SK-N-SH (cell line): Measurements from ENCODE around the gene ZBTB5. TPM values are rescaled to one million over a fixed set of nuclear protein-coding genes. Genes with fewer than 3 reads are reported as not detected.

Experiments used
- CTCF ChIA-PET: fragments of 300-600, 350-600 bp; formaldehyde crosslinking; extraction: SDS; loops from one replicate; lab custom pipeline; 2021; lab: Yijun Ruan, JAX
- POLR2A ChIA-PET: fragments of 350-600 bp; sonication (Branson Sonifier 250); formaldehyde crosslinking; extraction: SDS; loops from one replicate; lab custom pipeline; 2020; ENCODE audit warnings: antibody characterized with exemption, inconsistent platforms; lab: Yijun Ruan, JAX
- DNase-seq: peaks from one replicate; pipeline ENCODE4 v3.0.0; 2012
- H2AFZ ChIP-seq: fragments of 200-600 bp; sonication (generic); 2 replicates; pipeline ENCODE4 v1.8.1; 2016; ENCODE audit warnings: antibody characterized with exemption, mild to moderate bottlenecking, low read depth
- H3F3A ChIP-seq: fragments of 200-600 bp; sonication (generic); replicated peaks from 2 replicates; pipeline ENCODE3; 2016; ENCODE audit warnings: antibody characterized with exemption, mild to moderate bottlenecking; ENCODE audit not compliant: insufficient read depth
- H3K27ac ChIP-seq, 2 experiments: fragments of 200-500 bp in 1 of 2; fragments of 200-600 bp in 1 of 2; sonication (Bioruptor generic) in 1 of 2; sonication (generic), shearing (Covaris generic) in 1 of 2; 2 replicates each; pipeline versions ENCODE4 v1.5.1 to v1.6.1; 2014 to 2016; ENCODE audit warnings: low read depth in 2 of 2, inconsistent platforms in 1 of 2, low read length in 1 of 2, mild to moderate bottlenecking in 1 of 2, mixed read lengths in 1 of 2
- H3K27me3 ChIP-seq: fragments of 200-600 bp; sonication (generic), shearing (Covaris generic); 2 replicates; pipeline ENCODE4 v1.6.1; 2016; ENCODE audit warnings: mixed run types; ENCODE audit not compliant: insufficient read depth
- H3K36me3 ChIP-seq, 2 experiments: fragments of 200-500 bp in 1 of 2; fragments of 200-600 bp in 1 of 2; sonication (Bioruptor generic) in 1 of 2; sonication (generic) in 1 of 2; replicated peaks in 1 of 2; 2 replicates each; pipeline versions ENCODE3 to v1.5.1; 2014 to 2016; ENCODE audit warnings: low read length in 1 of 2, mild to moderate bottlenecking in 1 of 2; ENCODE audit not compliant: insufficient read depth in 2 of 2, control insufficient read depth in 1 of 2
- H3K4me1 ChIP-seq, 2 experiments: fragments of 200-500 bp in 1 of 2; fragments of 200-600 bp in 1 of 2; sonication (Bioruptor generic) in 1 of 2; sonication (generic), shearing (Covaris generic) in 1 of 2; 2 replicates each; pipeline versions ENCODE4 v1.5.1 to v1.6.1; 2014 to 2016; ENCODE audit warnings: low read depth in 1 of 2, low read length in 1 of 2, mixed run types in 1 of 2; ENCODE audit not compliant: insufficient read depth in 2 of 2, control insufficient read depth in 1 of 2
- H3K4me2 ChIP-seq: fragments of 200-600 bp; sonication (generic), shearing (Covaris generic); 2 replicates; pipeline ENCODE4 v1.6.1; 2017; ENCODE audit warnings: mixed run types
- H3K4me3 ChIP-seq, 2 experiments: fragments of 200-500 bp in 1 of 2; fragments of 200-600 bp in 1 of 2; sonication (Bioruptor generic) in 1 of 2; sonication (generic), shearing (Covaris generic) in 1 of 2; 2 replicates each; pipeline versions ENCODE4 v1.5.1 to v1.8.1; 2014 to 2016; ENCODE audit warnings: low read depth in 2 of 2, inconsistent platforms in 1 of 2, low read length in 1 of 2, mild to moderate bottlenecking in 1 of 2, mixed read lengths in 1 of 2, moderate library complexity in 1 of 2
- H3K79me2 ChIP-seq: fragments of 200-600 bp; sonication (generic); 2 replicates; pipeline ENCODE4 v1.8.1; 2017; ENCODE audit warnings: mild to moderate bottlenecking; ENCODE audit not compliant: insufficient read depth
- H3K9ac ChIP-seq: fragments of 200-600 bp; sonication (generic); 2 replicates; pipeline ENCODE4 v1.6.1; 2017; ENCODE audit warnings: mixed run types
- H3K9me2 ChIP-seq: fragments of 200-600 bp; sonication (generic); 2 replicates; pipeline ENCODE4 v1.6.1; 2017; ENCODE audit warnings: mixed run types
- H3K9me3 ChIP-seq: fragments of 200-600 bp; sonication (generic); 2 replicates; pipeline ENCODE4 v1.6.1; 2017; ENCODE audit warnings: mixed run types, mild to moderate bottlenecking, moderate library complexity
- H4K20me1 ChIP-seq: fragments of 200-600 bp; sonication (generic); 2 replicates; pipeline ENCODE4 v1.6.1; 2017; ENCODE audit warnings: mild to moderate bottlenecking, mixed run types; ENCODE audit not compliant: insufficient read depth
- CHD2 ChIP-seq: fragments of 150-350 bp; IDR thresholded peaks from 2 replicates; pipeline ENCODE4 v1.6.1; 2018; ENCODE audit warnings: low read length; ENCODE audit not compliant: partially characterized antibody
- EP300 ChIP-seq, 2 experiments: IDR thresholded peaks; 2 replicates each; pipeline versions ENCODE4 v1.4.0 to v1.6.1; 2012; ENCODE audit warnings: borderline replicate concordance in 1 of 2, low read depth in 1 of 2, low read length in 1 of 2
- FOXM1 ChIP-seq: IDR thresholded peaks from 2 replicates; pipeline ENCODE4 v1.4.0; 2012; ENCODE audit warnings: low read depth, mild to moderate bottlenecking
- GABPA ChIP-seq: IDR thresholded peaks from 2 replicates; pipeline ENCODE4 v1.4.0; 2012; ENCODE audit warnings: low read depth, mild to moderate bottlenecking
- MXI1 ChIP-seq: IDR thresholded peaks from 2 replicates; pipeline ENCODE4 v1.6.1; 2012; ENCODE audit warnings: mild to moderate bottlenecking, low read depth, low read length, improper control_type of control experiment
- POLR2AphosphoS5 ChIP-seq: IDR thresholded peaks from 2 replicates; pipeline ENCODE4 v1.6.1; 2012; ENCODE audit warnings: low read depth, low read length
- RCOR1 ChIP-seq: fragments of 150-350 bp; IDR thresholded peaks from 2 replicates; pipeline ENCODE4 v1.6.1; 2017; ENCODE audit warnings: antibody characterized with exemption, low read length
- RFX5 ChIP-seq: IDR thresholded peaks from 2 replicates; pipeline ENCODE4 v1.6.1; 2012; ENCODE audit warnings: mild to moderate bottlenecking, improper control_type of control experiment, low read length
- TCF12 ChIP-seq: IDR thresholded peaks from 2 replicates; pipeline ENCODE4 v1.4.0; 2012
- WGBS: methylation state at CpG from one replicate; pipeline ENCODE4 v1.1.6; 2017; ENCODE audit warnings: low lambda C conversion rate; 5-methylcytosine and 5-hydroxymethylcytosine counted together
- polyA plus RNA-seq, 3 experiments: library from polyadenylated mRNA; depleted of rRNA; stranded (reverse); fragments of >200 nt; gene quantifications; 2 replicates each; pipeline ENCODE4 v1.2.3, GENCODE V29; 2012
- TF ChIP-seq, protein P1 (sequence below): IDR thresholded peaks from 2 replicates; pipeline ENCODE4 v1.4.0; 2012; ENCODE audit warnings: low read depth, borderline replicate concordance
- TF ChIP-seq, protein P2 (sequence below): fragments of 200-600 bp; sonication (generic); IDR thresholded peaks from 2 replicates; pipeline ENCODE4 v1.6.1; 2017; ENCODE audit warnings: antibody characterized with exemption, mild to moderate bottlenecking, moderate library complexity
- TF ChIP-seq, protein P3 (sequence below): IDR thresholded peaks from 2 replicates; pipeline ENCODE4 v1.4.0; 2012; ENCODE audit warnings: low read depth, borderline replicate concordance
- TF ChIP-seq, protein P4 (sequence below): fragments of 150-350 bp; IDR thresholded peaks from 2 replicates; pipeline ENCODE4 v1.6.1; 2016; ENCODE audit warnings: mild to moderate bottlenecking, low read depth, low read length

ZBTB5 gene
- polyA plus RNA-seq, 1 of the 3 experiments (the other 2 are of a cell fraction): 6.3 TPM

DNA sequence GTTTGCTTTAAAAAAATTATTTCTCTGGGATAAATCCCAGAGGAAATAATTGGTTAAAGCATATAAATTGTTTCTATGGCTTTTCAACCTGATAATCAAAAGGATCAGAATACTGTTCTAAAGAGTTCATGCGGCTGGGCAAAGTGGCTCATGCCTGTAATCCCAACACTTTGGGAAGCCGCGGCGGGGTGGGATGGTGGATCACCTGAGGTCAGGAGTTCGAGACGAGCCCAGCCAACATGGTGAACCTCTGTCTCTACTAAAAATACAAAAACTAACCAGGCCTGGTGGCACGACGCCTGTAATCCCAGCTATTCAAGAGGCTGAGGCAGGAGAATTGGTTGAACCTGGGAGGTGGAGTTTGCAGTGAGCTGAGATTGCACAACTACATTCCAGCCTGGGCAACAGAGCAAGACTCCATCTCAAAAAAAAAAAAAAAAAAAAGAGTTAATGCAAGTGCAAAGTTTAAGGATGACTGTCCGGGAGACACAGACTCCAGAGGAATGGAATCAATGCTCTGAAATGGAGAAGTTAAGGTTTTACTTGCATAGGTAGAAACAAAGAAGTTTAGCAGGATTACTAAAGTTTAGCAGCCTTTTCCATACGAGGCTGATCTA, 59.4 kb downstream of the ZBTB5 start:
- Histone ChIP-seq H3K9ac (no peak overlapping the region), H3K9me2 (no peaks in the 10 kb centered on the region), H3K27me3 (no peaks in the 10 kb centered on the region), H3K27ac (no peak overlapping the region), H3K4me1 (no peaks in the 10 kb centered on the region), H3K36me3 (no peaks in the 10 kb centered on the region), H2AFZ (no peak overlapping the region), H3K79me2 (no peaks in the 10 kb centered on the region), H4K20me1 (no peaks in the 10 kb centered on the region), H3K9me3 (peaks cover 5% of the 10 kb centered on the region; the same call in 1 of the 2 replicates), H3F3A (no peaks in the 10 kb centered on the region), H3K4me2 (no peak overlapping the region), H3K4me3 (no peak overlapping the region)
- TF ChIP-seq RFX5 (no peak), FOXM1 (no peak), MXI1 (no peak)
- CTCF ChIA-PET: interaction anchor here (0.6 kb wide), 1 partner anchor 540 kb away, joined by 3 read pairs; no protein-coding TSS in a partner anchor
- DNase-seq: no peak
- POLR2A ChIA-PET: no interaction called here
- WGBS: 74% methylated on average over 10 of the region's 10 CpGs

DNA sequence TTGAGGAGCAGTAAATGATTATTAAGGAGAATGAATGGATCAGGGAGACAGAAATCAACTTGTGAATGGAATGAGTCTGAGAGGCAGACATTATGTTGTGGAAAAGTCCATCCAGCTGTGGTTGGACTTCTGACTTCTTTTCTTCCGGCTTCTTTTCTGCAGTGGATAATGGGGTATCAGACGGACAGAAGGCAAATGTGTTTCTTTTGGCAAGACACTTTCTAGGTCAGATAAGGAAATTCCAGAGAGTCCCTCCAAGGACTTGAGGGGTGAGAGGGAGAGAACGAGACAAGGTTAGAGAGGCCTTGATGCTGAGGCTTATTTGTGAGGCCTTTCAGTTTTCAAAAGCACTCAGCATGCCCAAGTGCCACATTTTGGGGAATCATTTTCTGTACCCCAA, 59.9 kb downstream of the ZBTB5 start:
- ChIA-PET CTCF (interaction anchor here (0.6 kb wide), 1 partner anchor 540 kb away, joined by 3 read pairs; no protein-coding TSS in a partner anchor), POLR2A (no interaction called here)
- Histone ChIP-seq H3K9ac (no peak overlapping the region), H3K27ac (no peak overlapping the region), H3F3A (no peaks in the 10 kb centered on the region), H3K27me3 (no peaks in the 10 kb centered on the region), H2AFZ (no peak overlapping the region), H3K36me3 (no peaks in the 10 kb centered on the region), H3K4me3 (no peak overlapping the region), H3K9me3 (peaks cover 5% of the 10 kb centered on the region; the same call in 1 of the 2 replicates), H3K9me2 (no peaks in the 10 kb centered on the region), H3K4me2 (no peak overlapping the region), H4K20me1 (no peaks in the 10 kb centered on the region), H3K4me1 (no peaks in the 10 kb centered on the region), H3K79me2 (no peaks in the 10 kb centered on the region)
- 83% methylated on average over 3 of the region's 3 CpGs for WGBS
- DNase-seq: no peak
- TF ChIP-seq, protein P1, sequence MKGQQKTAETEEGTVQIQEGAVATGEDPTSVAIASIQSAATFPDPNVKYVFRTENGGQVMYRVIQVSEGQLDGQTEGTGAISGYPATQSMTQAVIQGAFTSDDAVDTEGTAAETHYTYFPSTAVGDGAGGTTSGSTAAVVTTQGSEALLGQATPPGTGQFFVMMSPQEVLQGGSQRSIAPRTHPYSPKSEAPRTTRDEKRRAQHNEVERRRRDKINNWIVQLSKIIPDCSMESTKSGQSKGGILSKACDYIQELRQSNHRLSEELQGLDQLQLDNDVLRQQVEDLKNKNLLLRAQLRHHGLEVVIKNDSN: no peak
- TF ChIP-seq TCF12: no peak
- TF ChIP-seq, protein P2, sequence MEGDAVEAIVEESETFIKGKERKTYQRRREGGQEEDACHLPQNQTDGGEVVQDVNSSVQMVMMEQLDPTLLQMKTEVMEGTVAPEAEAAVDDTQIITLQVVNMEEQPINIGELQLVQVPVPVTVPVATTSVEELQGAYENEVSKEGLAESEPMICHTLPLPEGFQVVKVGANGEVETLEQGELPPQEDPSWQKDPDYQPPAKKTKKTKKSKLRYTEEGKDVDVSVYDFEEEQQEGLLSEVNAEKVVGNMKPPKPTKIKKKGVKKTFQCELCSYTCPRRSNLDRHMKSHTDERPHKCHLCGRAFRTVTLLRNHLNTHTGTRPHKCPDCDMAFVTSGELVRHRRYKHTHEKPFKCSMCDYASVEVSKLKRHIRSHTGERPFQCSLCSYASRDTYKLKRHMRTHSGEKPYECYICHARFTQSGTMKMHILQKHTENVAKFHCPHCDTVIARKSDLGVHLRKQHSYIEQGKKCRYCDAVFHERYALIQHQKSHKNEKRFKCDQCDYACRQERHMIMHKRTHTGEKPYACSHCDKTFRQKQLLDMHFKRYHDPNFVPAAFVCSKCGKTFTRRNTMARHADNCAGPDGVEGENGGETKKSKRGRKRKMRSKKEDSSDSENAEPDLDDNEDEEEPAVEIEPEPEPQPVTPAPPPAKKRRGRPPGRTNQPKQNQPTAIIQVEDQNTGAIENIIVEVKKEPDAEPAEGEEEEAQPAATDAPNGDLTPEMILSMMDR: no peak
- no peak for TF ChIP-seq POLR2AphosphoS5
- TF ChIP-seq CHD2: no peak
- TF ChIP-seq RCOR1: no peak
- no peak for TF ChIP-seq EP300 (IDR thresholded peaks at IDR 0.05; ENCODE audit: borderline replicate concordance in 1 of 2, low read depth in 1 of 2, low read length in 1 of 2)
- TF ChIP-seq, protein P3, sequence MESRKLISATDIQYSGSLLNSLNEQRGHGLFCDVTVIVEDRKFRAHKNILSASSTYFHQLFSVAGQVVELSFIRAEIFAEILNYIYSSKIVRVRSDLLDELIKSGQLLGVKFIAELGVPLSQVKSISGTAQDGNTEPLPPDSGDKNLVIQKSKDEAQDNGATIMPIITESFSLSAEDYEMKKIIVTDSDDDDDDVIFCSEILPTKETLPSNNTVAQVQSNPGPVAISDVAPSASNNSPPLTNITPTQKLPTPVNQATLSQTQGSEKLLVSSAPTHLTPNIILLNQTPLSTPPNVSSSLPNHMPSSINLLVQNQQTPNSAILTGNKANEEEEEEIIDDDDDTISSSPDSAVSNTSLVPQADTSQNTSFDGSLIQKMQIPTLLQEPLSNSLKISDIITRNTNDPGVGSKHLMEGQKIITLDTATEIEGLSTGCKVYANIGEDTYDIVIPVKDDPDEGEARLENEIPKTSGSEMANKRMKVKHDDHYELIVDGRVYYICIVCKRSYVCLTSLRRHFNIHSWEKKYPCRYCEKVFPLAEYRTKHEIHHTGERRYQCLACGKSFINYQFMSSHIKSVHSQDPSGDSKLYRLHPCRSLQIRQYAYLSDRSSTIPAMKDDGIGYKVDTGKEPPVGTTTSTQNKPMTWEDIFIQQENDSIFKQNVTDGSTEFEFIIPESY: no peak
- no peak for TF ChIP-seq GABPA
- TF ChIP-seq, protein P4, sequence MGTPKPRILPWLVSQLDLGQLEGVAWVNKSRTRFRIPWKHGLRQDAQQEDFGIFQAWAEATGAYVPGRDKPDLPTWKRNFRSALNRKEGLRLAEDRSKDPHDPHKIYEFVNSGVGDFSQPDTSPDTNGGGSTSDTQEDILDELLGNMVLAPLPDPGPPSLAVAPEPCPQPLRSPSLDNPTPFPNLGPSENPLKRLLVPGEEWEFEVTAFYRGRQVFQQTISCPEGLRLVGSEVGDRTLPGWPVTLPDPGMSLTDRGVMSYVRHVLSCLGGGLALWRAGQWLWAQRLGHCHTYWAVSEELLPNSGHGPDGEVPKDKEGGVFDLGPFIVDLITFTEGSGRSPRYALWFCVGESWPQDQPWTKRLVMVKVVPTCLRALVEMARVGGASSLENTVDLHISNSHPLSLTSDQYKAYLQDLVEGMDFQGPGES: no peak
